HepG2 (cell line): ENCODE results near the gene FOXD1. TPM values are rescaled to one million over a fixed set of nuclear protein-coding genes. Genes with fewer than 3 reads are reported as not detected.
"Not testable (repeated sequence)": the region's sequence is repeated elsewhere in the genome, so short reads cannot be mapped to it uniquely, and the experiment has no call there.

ENCODE experiments used
- ATAC-seq: fragments of 200-7000 bp; cut with Tn5 transposase; 3 replicates; pipeline ENCODE4 v1.9.1; 2020; ENCODE audit warnings: mild to moderate bottlenecking, moderate library complexity
- BruUV-seq: library from RNA; stranded (reverse); fragments of 400-500 nt; replicated peaks from 2 replicates; lab custom pipeline; 2021; lab: Mats Ljungman, UMichigan
- CTCF ChIA-PET: fragments of 300-600 bp; formaldehyde crosslinking; extraction: SDS; loops from one replicate; lab custom pipeline; 2021; ENCODE audit warnings: low total read pairs, inconsistent platforms, low intra/inter-chr PET ratio; lab: Yijun Ruan, JAX
- POLR2A ChIA-PET: fragments of 350-600 bp; sonication (Branson Sonifier 250); formaldehyde crosslinking; loops from one replicate; lab custom pipeline; 2020; ENCODE audit warnings: antibody characterized with exemption, inconsistent platforms; lab: Yijun Ruan, JAX
- DNase-seq: peaks from one replicate; pipeline ENCODE4 v3.0.0-alpha.2; 2015; ENCODE audit warnings: low spot score
- FAIRE-seq: peaks from 3 replicates; lab custom pipeline; 2011; peaks lifted over from hg19 to GRCh38; lab: Jason Lieb, UNC
- H2AFZ ChIP-seq: one replicate; pipeline ENCODE4 v1.6.1; 2011; ENCODE audit warnings: low read length, inconsistent platforms
- H3K27ac ChIP-seq: fragments of 300-600 bp; 3 replicates; pipeline ENCODE4 v1.8.0; 2011; ENCODE audit warnings: mixed run types, mild to moderate bottlenecking, mixed read lengths, low read length, inconsistent platforms; ENCODE audit not compliant: insufficient read depth; ENCODE audit errors: extremely low read length
- H3K27me3 ChIP-seq, 2 experiments: fragments of 200-600 bp in 1 of 2; 2 replicates in 1 of 2; 3 replicates in 1 of 2; pipeline versions ENCODE4 v1.6.0 to v1.8.0; 2011; ENCODE audit warnings: low read length in 2 of 2, mild to moderate bottlenecking in 2 of 2, moderate library complexity in 2 of 2, inconsistent platforms in 1 of 2; ENCODE audit not compliant: insufficient read depth in 2 of 2, control insufficient read depth in 1 of 2
- H3K36me3 ChIP-seq, 2 experiments: fragments of 200-600 bp in 1 of 2; replicated peaks in 1 of 2; 2 replicates in 1 of 2; 3 replicates in 1 of 2; pipeline versions ENCODE4 v1.5.1 to v1.8.0; 2011; ENCODE audit warnings: low read length in 2 of 2, inconsistent platforms in 1 of 2; ENCODE audit not compliant: insufficient read depth in 2 of 2, control insufficient read depth in 1 of 2
- H3K4me1 ChIP-seq: 2 replicates; pipeline ENCODE4 v1.5.1; 2012; ENCODE audit warnings: low read length, inconsistent platforms; ENCODE audit not compliant: insufficient read depth
- H3K4me2 ChIP-seq: 2 replicates; pipeline ENCODE4 v1.6.0; 2011; ENCODE audit warnings: low read depth, low read length, inconsistent platforms
- H3K4me3 ChIP-seq, 3 experiments: fragments of 200-600 bp in 1 of 3; sonication (generic), shearing (Covaris generic) in 1 of 3; replicated peaks in 1 of 3; 2 replicates each; pipeline ENCODE4 v1.5.1; 2011 to 2016; ENCODE audit warnings: low read length in 3 of 3, inconsistent platforms in 2 of 3, low read depth in 2 of 3, mild to moderate bottlenecking in 2 of 3, control low read depth in 1 of 3, mixed read lengths in 1 of 3; ENCODE audit not compliant: insufficient read depth in 1 of 3
- H3K79me2 ChIP-seq: one replicate; pipeline ENCODE4 v1.6.1; 2011; ENCODE audit warnings: low read length, inconsistent platforms; ENCODE audit not compliant: insufficient read depth
- H3K9ac ChIP-seq: 2 replicates; pipeline ENCODE4 v1.6.0; 2011; ENCODE audit warnings: mild to moderate bottlenecking, low read depth, low read length, inconsistent platforms; ENCODE audit not compliant: insufficient read depth
- H3K9me3 ChIP-seq: 2 replicates; pipeline ENCODE4 v1.5.1; 2012; ENCODE audit warnings: mild to moderate bottlenecking, low read length
- H4K20me1 ChIP-seq: 2 replicates; pipeline ENCODE4 v1.6.0; 2011; ENCODE audit warnings: inconsistent platforms, mild to moderate bottlenecking, low read length, moderate library complexity; ENCODE audit not compliant: insufficient read depth
- ARID3A ChIP-seq: IDR thresholded peaks from 2 replicates; pipeline ENCODE4 v1.6.1; 2012; ENCODE audit warnings: low read depth, low read length, improper control_type of control experiment
- FOXO4 ChIP-seq: sonication (generic); formaldehyde crosslinking; conservative IDR thresholded peaks from 2 replicates; pipeline ENCODE4 v1.8.1; 2023; ENCODE audit warnings: missing genetic modification reagents
- ZNF740 ChIP-seq: sonication (generic); formaldehyde crosslinking; IDR thresholded peaks from 2 replicates; pipeline ENCODE4 v1.4.0; 2020; ENCODE audit warnings: missing genetic modification reagents
- ZNF782 ChIP-seq: sonication (generic); formaldehyde crosslinking; IDR thresholded peaks from 2 replicates; pipeline ENCODE4 v1.4.0; 2020; ENCODE audit warnings: missing genetic modification reagents, mild to moderate bottlenecking, borderline replicate concordance
- WGBS: methylation state at CpG from one replicate; pipeline ENCODE4 v1.1.6; 2017; ENCODE audit warnings: low lambda C conversion rate; 5-methylcytosine and 5-hydroxymethylcytosine counted together
- in situ Hi-C: cut with HindIII; loops from 2 replicates; pipeline ENCODE4 v1.10.0; 2017; ENCODE audit warnings: low pct_unique_long_range_greater_than_20kb; ENCODE audit not compliant: extremely low pct_ligation_motif_present
- intact Hi-C: fragments of 100-400 bp; cut with micrococcal nuclease; formaldehyde crosslinking; loops from one replicate; pipeline ENCODE4 v1.10.0; 2022; ENCODE audit not compliant: unreplicated experiment
- polyA plus RNA-seq, 8 experiments: library from polyadenylated mRNA; depleted of rRNA in 3 of 8; stranded (reverse) in 7 of 8; unstranded in 1 of 8; fragments of >200 nt; fragmentation: Illumina TruSeq in 4 of 8; extraction: Trizol in 4 of 8; gene quantifications; 2 replicates each; pipeline versions ENCODE4 v1.2.1 to v1.2.3, GENCODE V29; 2011 to 2016; ENCODE audit warnings: low read depth in 4 of 8, missing spikeins in 1 of 8, mixed read lengths in 1 of 8; ENCODE audit not compliant: insufficient read depth in 1 of 8
- total RNA-seq, 5 experiments: library from RNA; depleted of rRNA; stranded (reverse); fragments of >200 nt; fragmentation: Illumina TruSeq; extraction: Trizol; gene quantifications; 2 replicates each; pipeline ENCODE4 v1.2.3, GENCODE V29; 2016; ENCODE audit warnings: low read depth in 1 of 5

Gene FOXD1
- total and polyA plus RNA-seq, 2 of the 13 experiments (the other 11 are each of a cell fraction or from before 2014, with no cell fraction given) = 0.04 to 0.05 TPM

- TF ChIP-seq ZNF782 (CRISPR knock-in tag) (no peak), FOXO4 (CRISPR knock-in tag) (no peak), ARID3A (no peak), ZNF740 (no peak)
These were observed 36.5 kb downstream of the FOXD1 start (continued) for GRCh38 chr5:73411936-73412596.

- H2AFZ ChIP-seq, H3K9me3 ChIP-seq, POLR2A ChIA-PET, H4K20me1 ChIP-seq, DNase-seq, H3K4me2 ChIP-seq, H3K4me3 ChIP-seq, FAIRE-seq, H3K27ac ChIP-seq, BruUV-seq, intact Hi-C loops, H3K4me1 ChIP-seq, CTCF ChIA-PET, in situ Hi-C loops, H3K79me2 ChIP-seq, ATAC-seq, H3K9ac ChIP-seq, H3K36me3 ChIP-seq: not testable (repeated sequence)
- peaks cover 1 to 12% of the 10 kb centered on the region in 2 experiments; a peak in 4 of 5 replicates for H3K27me3 ChIP-seq
- WGBS = 70% methylated on average over 18 of the region's 18 CpGs
These were observed 38.6 kb downstream of the FOXD1 start for GRCh38 chr5:73409927-73410326.
